HEK293 (cell line): ENCODE results near the gene TRAF1.

Experiments
- PRDM2 ChIP-seq: fragments of 450-650 bp; formaldehyde crosslinking; IDR thresholded peaks from 2 replicates; pipeline ENCODE4 v1.5.1; 2016; ENCODE audit warnings: missing biosample characterization, missing genetic modification characterization, borderline replicate concordance
- ZBTB11 ChIP-seq: fragments of 450-650 bp; formaldehyde crosslinking; conservative IDR thresholded peaks from 2 replicates; pipeline ENCODE4 v1.5.1; 2016; ENCODE audit warnings: low read depth, missing biosample characterization, missing genetic modification characterization
- ZNF660 ChIP-seq: fragments of 450-650 bp; IDR thresholded peaks from 2 replicates; pipeline ENCODE4 v1.5.1; 2018; ENCODE audit warnings: missing biosample characterization, mild to moderate bottlenecking, missing genetic modification characterization

GRCh38 chr9:120916588-120916987 is 10.0 kb downstream of the TRAF1 start:
- TF ChIP-seq ZNF660 (tag by site-specific recombination) = no peak
- no peak for TF ChIP-seq ZBTB11 (tag by site-specific recombination)
- no peak for TF ChIP-seq PRDM2
